Small intestine (tissue), 7 donors: ENCODE data around the gene MYOT. TPM values are rescaled to one million over a fixed set of nuclear protein-coding genes. Genes with fewer than 3 reads are reported as not detected.
"Not testable (repeated sequence)": the region's sequence is repeated elsewhere in the genome, so short reads cannot be mapped to it uniquely, and the experiment has no call there.

Source experiments
- DNase-seq, 2 donors: peaks; one replicate each; pipeline versions ENCODE4 v3.0.0 to v3.0.0-alpha.2; 2013
- FAIRE-seq: peaks from 2 replicates; lab custom pipeline; 2012; peaks lifted over from hg19 to GRCh38; lab: Jason Lieb, UNC
- H3K27ac ChIP-seq, 3 donors: one replicate each; pipeline ENCODE4 v1.5.1; 2013; ENCODE audit warnings: low read length in 2 of 3, mild to moderate bottlenecking in 2 of 3, control low read depth in 1 of 3, inconsistent platforms in 1 of 3, low read depth in 1 of 3, moderate library complexity in 1 of 3
- H3K27me3 ChIP-seq, 3 donors: one replicate each; pipeline ENCODE4 v1.6.1; 2013; ENCODE audit warnings: low read length in 3 of 3, inconsistent platforms in 1 of 3; ENCODE audit not compliant: control insufficient read depth in 3 of 3, insufficient read depth in 3 of 3
- H3K36me3 ChIP-seq, 3 donors: one replicate each; pipeline ENCODE4 v1.6.1; 2013; ENCODE audit warnings: low read length in 3 of 3, inconsistent platforms in 1 of 3, low read depth in 1 of 3, mild to moderate bottlenecking in 1 of 3, moderate library complexity in 1 of 3; ENCODE audit not compliant: control insufficient read depth in 3 of 3, insufficient read depth in 2 of 3
- H3K4me1 ChIP-seq, 3 donors: one replicate each; pipeline ENCODE4 v1.6.1; 2013; ENCODE audit warnings: low read length in 2 of 3, inconsistent platforms in 1 of 3, low read depth in 1 of 3, mild to moderate bottlenecking in 1 of 3, moderate library complexity in 1 of 3; ENCODE audit not compliant: control insufficient read depth in 3 of 3, insufficient read depth in 2 of 3
- H3K4me3 ChIP-seq, 3 donors: one replicate each; pipeline ENCODE4 v1.5.1; 2013; ENCODE audit warnings: low read length in 3 of 3, control low read depth in 1 of 3, inconsistent platforms in 1 of 3, low read depth in 1 of 3, mild to moderate bottlenecking in 1 of 3, moderate library complexity in 1 of 3
- H3K9me3 ChIP-seq, 2 donors: one replicate each; pipeline ENCODE4 v1.6.1; 2013; ENCODE audit warnings: low read depth in 1 of 2, low read length in 1 of 2; ENCODE audit not compliant: control insufficient read depth in 2 of 2, insufficient read depth in 1 of 2
- WGBS, 3 donors: extraction: QIAGEN DNeasy Blood & Tissue Kit; methylation state at CpG; one replicate each; pipeline ENCODE4 v1.1.7; 2013; 5-methylcytosine and 5-hydroxymethylcytosine counted together
- polyA plus RNA-seq, 4 donors: library from polyadenylated mRNA; stranded (reverse) in 3 of 4; unstranded in 1 of 4; fragments of 200-250 nt in 3 of 4; fragments of 120-200 nt in 1 of 4; gene quantifications; one replicate each; pipeline versions ENCODE4 v1.2.1 to v1.2.3, GENCODE V29; 2013
- donor health status: healthy with polysubstance abuse.
- donor health status: control.
- donor health status: control.
- donor health status: Bipolar disorder and iron deficiency.
- donor health status: healthy.

MYOT gene
- polyA plus RNA-seq, 4 donors, result 2.0 to 7.0 (median 2.5) TPM

DNA sequence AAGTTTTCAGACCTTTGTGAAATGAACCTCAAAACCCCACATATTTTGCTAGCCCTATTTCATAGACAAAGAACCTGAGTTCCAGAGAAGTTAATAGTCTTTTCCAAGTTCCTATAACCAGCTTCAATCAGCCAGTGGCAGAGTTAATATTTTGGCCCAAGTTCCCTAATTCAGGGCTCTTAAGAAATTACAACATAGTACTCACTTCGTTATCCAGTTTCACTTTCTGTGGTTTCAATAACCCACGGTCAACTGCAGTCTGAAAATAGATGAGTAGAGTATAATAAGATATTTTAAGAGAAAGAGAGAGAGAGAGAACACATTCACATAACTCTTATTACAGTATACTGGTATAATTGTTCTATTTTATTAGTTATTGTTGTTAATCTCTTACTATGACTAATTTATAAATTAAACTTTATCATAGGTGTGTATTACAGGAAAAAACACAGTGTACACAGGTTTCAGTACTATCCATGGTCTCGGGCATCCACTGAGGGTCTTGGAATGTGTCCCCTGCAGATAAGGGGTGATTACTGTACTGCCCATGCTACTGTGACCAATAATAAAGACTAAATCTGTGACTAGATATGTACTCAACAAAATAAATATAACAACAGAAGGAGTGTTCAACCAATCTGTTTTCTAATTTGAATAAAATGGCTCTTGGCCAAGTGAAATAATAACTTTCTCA is 9.3 kb upstream of the MYOT start:
- Histone ChIP-seq H3K9me3 (peaks cover 0 to 3% of the 10 kb centered on the region in 2 donors), H3K27me3 (no peaks in the 10 kb centered on the region), H3K36me3 (no peaks in the 10 kb centered on the region), H3K27ac (no peak overlapping the region), H3K4me1 (peaks cover 0 to 4% (median 2%) of the 10 kb centered on the region in 3 donors), H3K4me3 (no peak overlapping the region)
- WGBS, 3 donors, result 9 to 20% (median 15%) methylated on average over 3 of the region's 3 CpGs
- DNase-seq (peak; percentile 8 to 56), FAIRE-seq (peak; percentile 73)

DNA sequence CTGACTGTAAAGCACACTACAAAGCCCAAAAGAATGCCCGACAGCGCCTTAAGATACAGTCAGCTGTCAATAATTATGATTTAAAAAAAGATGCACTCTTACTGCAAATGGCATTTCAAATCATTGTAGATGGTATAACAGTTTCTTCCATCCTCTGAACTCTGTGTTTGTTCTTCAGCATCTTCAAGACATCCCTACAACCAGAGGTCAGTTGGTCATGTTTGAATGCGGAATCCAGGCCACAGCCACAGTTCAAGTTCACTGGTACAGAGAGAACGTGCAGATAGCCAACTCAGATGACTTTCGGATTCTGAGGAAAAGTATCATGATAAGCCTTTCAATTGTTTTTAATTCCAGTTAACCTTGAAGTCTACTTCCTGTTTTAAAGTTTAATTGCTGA is 8.7 kb upstream of the MYOT start:
- 64 to 74% (median 67%) methylated on average over 5 of the region's 5 CpGs for WGBS, 3 donors
- no peak overlapping the region for H3K4me3 ChIP-seq
- FAIRE-seq, result no peak

DNA sequence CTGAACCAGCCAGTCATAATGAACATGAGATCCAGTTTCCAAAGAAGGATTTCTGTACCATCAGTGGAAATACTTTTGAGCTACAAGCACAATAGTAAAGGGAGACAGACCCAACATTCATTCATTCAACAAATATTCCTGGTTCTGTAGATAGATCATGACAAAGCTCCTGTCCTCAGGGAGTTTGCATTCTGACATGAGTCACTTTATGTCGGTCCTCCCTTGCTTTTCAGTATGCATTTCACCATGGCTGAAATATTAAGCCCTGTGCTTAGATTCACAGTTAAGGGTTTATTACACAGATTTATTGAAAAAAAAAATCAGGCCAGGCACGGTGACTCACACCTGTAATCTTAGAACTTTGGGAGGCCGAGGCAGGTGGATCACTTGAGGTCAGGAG is 5.4 kb upstream of the MYOT start:
- Histone ChIP-seq H3K27ac (no peak overlapping the region), H3K27me3 (no peaks in the 10 kb centered on the region), H3K4me3 (no peak overlapping the region), H3K4me1 (peaks cover 0 to 4% (median 2%) of the 10 kb centered on the region in 3 donors), H3K9me3 (no peaks in the 10 kb centered on the region), H3K36me3 (no peaks in the 10 kb centered on the region)
- FAIRE-seq, result no peak
- DNase-seq, result no peak
- WGBS, 3 donors, result 62 to 83% (median 79%) methylated on average over 3 of the region's 3 CpGs

More for the DNA sequence above, 8.7 kb upstream of the MYOT start:
- no peak overlapping the region for H3K27ac ChIP-seq
- no peaks in the 10 kb centered on the region for H3K36me3 ChIP-seq
- no peaks in the 10 kb centered on the region for H3K27me3 ChIP-seq
- no peak for DNase-seq
- H3K4me1 ChIP-seq, result peaks cover 0 to 4% (median 2%) of the 10 kb centered on the region in 3 donors
- peaks cover 0 to 3% of the 10 kb centered on the region in 2 donors for H3K9me3 ChIP-seq

- not testable (repeated sequence) for H3K4me1 ChIP-seq, H3K36me3 ChIP-seq, FAIRE-seq, H3K27ac ChIP-seq, H3K27me3 ChIP-seq, H3K4me3 ChIP-seq, DNase-seq, H3K9me3 ChIP-seq
- WGBS, 3 donors, result 96 to 99% (median 97%) methylated on average over 6 of the region's 6 CpGs
Observed at GRCh38 chr5:137863653-137864052, 4.0 kb upstream of the MYOT start.

- DNase-seq (no peak), FAIRE-seq (no peak)
- WGBS, 3 donors, result 89 to 95% (median 92%) methylated on average over 4 of the region's 4 CpGs
- H3K27ac ChIP-seq, result no peak overlapping the region
- H3K9me3 ChIP-seq, result no peaks in the 10 kb centered on the region
- no peaks in the 10 kb centered on the region for H3K4me1 ChIP-seq
- H3K36me3 ChIP-seq, result no peaks in the 10 kb centered on the region
- H3K4me3 ChIP-seq, result no peak overlapping the region
- H3K27me3 ChIP-seq, result no peaks in the 10 kb centered on the region
Observed at GRCh38 chr5:137866541-137867388, 895 bp upstream of the MYOT start.

- 95 to 98% (median 95%) methylated on average over 7 of the region's 7 CpGs for WGBS, 3 donors
Observed at GRCh38 chr5:137870647-137871339, 3.1 kb downstream of the MYOT start.

GRCh38 chr5:137871571-137871970 is 3.9 kb downstream of the MYOT start:
- no peaks in the 10 kb centered on the region for H3K36me3 ChIP-seq
- no peak overlapping the region for H3K4me3 ChIP-seq
- 61 to 83% (median 77%) methylated on average over 3 of the region's 3 CpGs for WGBS, 3 donors
- H3K4me1 ChIP-seq, result no peaks in the 10 kb centered on the region
- H3K27ac ChIP-seq, result no peak overlapping the region
- H3K9me3 ChIP-seq, result no peaks in the 10 kb centered on the region
- no peaks in the 10 kb centered on the region for H3K27me3 ChIP-seq
- DNase-seq, result no peak
- FAIRE-seq, result no peak

More at GRCh38 chr5:137870647-137871339, 3.1 kb downstream of the MYOT start:
- H3K36me3 ChIP-seq, result no peaks in the 10 kb centered on the region
- no peaks in the 10 kb centered on the region for H3K9me3 ChIP-seq
- H3K27me3 ChIP-seq, result no peaks in the 10 kb centered on the region
- no peak for FAIRE-seq
- H3K4me3 ChIP-seq, result no peak overlapping the region
- H3K27ac ChIP-seq, result no peak overlapping the region
- no peaks in the 10 kb centered on the region for H3K4me1 ChIP-seq
- no peak for DNase-seq

DNA sequence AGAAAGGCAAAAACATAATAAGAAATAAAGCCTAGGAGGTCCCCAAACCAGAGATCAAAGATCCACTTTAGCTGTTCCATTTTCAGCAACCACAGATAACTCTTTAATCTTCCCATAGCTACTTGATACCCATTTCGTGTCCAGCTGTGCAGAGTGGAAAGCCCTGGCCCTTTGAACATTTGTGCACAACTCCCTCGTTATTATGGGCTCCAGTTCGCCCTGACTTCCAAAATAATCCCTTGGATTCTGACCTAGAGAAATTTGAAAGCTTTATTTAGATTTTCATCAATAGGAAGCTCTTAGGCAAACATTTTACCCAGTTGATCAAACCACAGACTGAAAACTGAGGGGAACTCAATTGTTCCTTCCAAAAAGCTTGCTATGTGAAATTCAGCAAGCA is 4.8 kb downstream of the MYOT start:
- DNase-seq, result no peak
- H3K27ac ChIP-seq, result no peak overlapping the region
- FAIRE-seq, result no peak
- no peaks in the 10 kb centered on the region for H3K9me3 ChIP-seq
- H3K27me3 ChIP-seq, result no peaks in the 10 kb centered on the region
- 84 to 86% (median 86%) methylated on average over 3 of the region's 3 CpGs for WGBS, 3 donors
- no peaks in the 10 kb centered on the region for H3K36me3 ChIP-seq
- H3K4me1 ChIP-seq, result no peaks in the 10 kb centered on the region
- H3K4me3 ChIP-seq, result no peak overlapping the region
